Glutamatergic neuron (in vitro differentiated cells): Measurements from ENCODE around the gene NUMB. TPM values are rescaled to one million over a fixed set of nuclear protein-coding genes. Genes with fewer than 3 reads are reported as not detected.
A peak's percentile ranks its signal among the peaks of the same experiment; 100 is the strongest.

Experiments used
- DNase-seq: peaks from one replicate; pipeline ENCODE4 v3.0.0; 2022
- H3K27ac Mint-ChIP-seq: one replicate; pipeline ENCODE4 v1.8.0; 2020; ENCODE audit warnings: mild to moderate bottlenecking, mixed read lengths, inconsistent platforms; ENCODE audit not compliant: unreplicated experiment
- H3K27me3 Mint-ChIP-seq: one replicate; pipeline ENCODE4 v1.8.0; 2020; ENCODE audit warnings: mild to moderate bottlenecking, moderate library complexity, mixed read lengths, inconsistent platforms; ENCODE audit not compliant: unreplicated experiment
- H3K36me3 Mint-ChIP-seq: one replicate; pipeline ENCODE4 v1.8.0; 2020; ENCODE audit warnings: mild to moderate bottlenecking, mixed read lengths, inconsistent platforms; ENCODE audit not compliant: unreplicated experiment
- H3K4me1 Mint-ChIP-seq: one replicate; pipeline ENCODE4 v1.8.0; 2020; ENCODE audit warnings: mild to moderate bottlenecking, low read depth, mixed read lengths, inconsistent platforms; ENCODE audit not compliant: unreplicated experiment
- H3K4me3 Mint-ChIP-seq: one replicate; pipeline ENCODE4 v1.8.0; 2020; ENCODE audit warnings: mild to moderate bottlenecking, mixed read lengths, inconsistent platforms; ENCODE audit not compliant: unreplicated experiment
- H3K9me3 Mint-ChIP-seq: one replicate; pipeline ENCODE4 v1.8.0; 2020; ENCODE audit warnings: mild to moderate bottlenecking, moderate library complexity, mixed read lengths, inconsistent platforms; ENCODE audit not compliant: unreplicated experiment
- CTCF ChIP-seq: fragments of 200-600 bp; sonication (generic); IDR thresholded peaks from one replicate; pipeline ENCODE4 v1.5.0; 2021; ENCODE audit not compliant: partially characterized antibody, unreplicated experiment
- total RNA-seq: library from RNA; stranded (reverse); fragmentation: NEBNext Ultra II Directional; extraction: Animal tissue kit (Norgen Biotek cat#: 25700); gene quantifications from one replicate; pipeline ENCODE4 v1.2.1, GENCODE V29; 2021; ENCODE audit not compliant: unreplicated experiment

The NUMB gene
- total RNA-seq, 1 donor from 2014 or later = 48.0 TPM

- peaks cover 18% of the 10 kb centered on the region for H3K4me1 Mint-ChIP-seq
- H3K9me3 Mint-ChIP-seq = peaks cover 2% of the 10 kb centered on the region
- H3K27me3 Mint-ChIP-seq = peaks cover 24% of the 10 kb centered on the region
- peak overlapping the region; percentile 35 for H3K4me3 Mint-ChIP-seq
- peaks cover 7% of the 10 kb centered on the region for H3K36me3 Mint-ChIP-seq
- H3K27ac Mint-ChIP-seq = peak overlapping the region; percentile 65
- DNase-seq = no peak
- TF ChIP-seq CTCF = no peak
Observed at GRCh38 chr14:73235531-73236155, 222.7 kb downstream of the NUMB start.

GRCh38 chr14:73234586-73235394, 223.6 kb downstream of the NUMB start:
- DNase-seq = no peak
- Mint-ChIP-seq H3K4me1 (peaks cover 18% of the 10 kb centered on the region), H3K4me3 (no peak overlapping the region), H3K27me3 (peaks cover 24% of the 10 kb centered on the region), H3K27ac (no peak overlapping the region), H3K36me3 (peaks cover 7% of the 10 kb centered on the region), H3K9me3 (peaks cover 2% of the 10 kb centered on the region)
- no peak for TF ChIP-seq CTCF

GRCh38 chr14:73234029-73234428, 224.3 kb downstream of the NUMB start:
- H3K27ac Mint-ChIP-seq = no peak overlapping the region
- H3K9me3 Mint-ChIP-seq = peaks cover 2% of the 10 kb centered on the region
- H3K27me3 Mint-ChIP-seq = peaks cover 20% of the 10 kb centered on the region
- H3K4me3 Mint-ChIP-seq = no peak overlapping the region
- no peak for TF ChIP-seq CTCF
- H3K36me3 Mint-ChIP-seq = peaks cover 7% of the 10 kb centered on the region
- DNase-seq = no peak
- peaks cover 18% of the 10 kb centered on the region for H3K4me1 Mint-ChIP-seq

- TF ChIP-seq CTCF = no peak
- Mint-ChIP-seq H3K9me3 (peaks cover 2% of the 10 kb centered on the region), H3K27ac (no peak overlapping the region), H3K27me3 (peaks cover 20% of the 10 kb centered on the region), H3K36me3 (peaks cover 7% of the 10 kb centered on the region), H3K4me3 (no peak overlapping the region), H3K4me1 (peaks cover 20% of the 10 kb centered on the region)
- no peak for DNase-seq
Observed at GRCh38 chr14:73233564-73233963, 224.8 kb downstream of the NUMB start.

- H3K36me3 Mint-ChIP-seq = peaks cover 7% of the 10 kb centered on the region
- peaks cover 20% of the 10 kb centered on the region for H3K27me3 Mint-ChIP-seq
- H3K27ac Mint-ChIP-seq = no peak overlapping the region
- no peak overlapping the region for H3K4me3 Mint-ChIP-seq
- no peak for DNase-seq
- H3K9me3 Mint-ChIP-seq = peaks cover 3% of the 10 kb centered on the region
- peaks cover 25% of the 10 kb centered on the region for H3K4me1 Mint-ChIP-seq
- no peak for TF ChIP-seq CTCF
Observed at GRCh38 chr14:73232984-73233383, 225.4 kb downstream of the NUMB start.
